DND-41 (cell line): ENCODE measurements around the gene ITPRIPL2.

Source experiments
- ATAC-seq: fragments of 200-7000 bp; cut with Tn5 transposase; 3 replicates; pipeline ENCODE4 v1.9.1; 2021; ENCODE audit warnings: low read depth; ENCODE audit not compliant: insufficient read depth
- DNase-seq: peaks from one replicate; pipeline ENCODE4 v3.0.0-alpha.2; 2020
- H2AFZ ChIP-seq: 2 replicates; pipeline ENCODE4 v1.6.0; 2012; ENCODE audit warnings: low read depth, low read length
- H3K27ac ChIP-seq: 2 replicates; pipeline ENCODE4 v1.5.1; 2012; ENCODE audit warnings: low read length, inconsistent platforms
- H3K27me3 ChIP-seq: fragments of 200-600 bp; sonication (generic); 2 replicates; pipeline ENCODE4 v1.6.0; 2012; ENCODE audit warnings: low read length, mild to moderate bottlenecking, inconsistent platforms; ENCODE audit not compliant: insufficient read depth, poor library complexity
- H3K36me3 ChIP-seq: 2 replicates; pipeline ENCODE4 v1.5.1; 2012; ENCODE audit warnings: low read length, inconsistent platforms; ENCODE audit not compliant: insufficient read depth
- H3K4me1 ChIP-seq: 2 replicates; pipeline ENCODE4 v1.5.1; 2012; ENCODE audit warnings: mild to moderate bottlenecking, low read length; ENCODE audit not compliant: insufficient read depth
- H3K4me2 ChIP-seq: 2 replicates; pipeline ENCODE4 v1.6.0; 2012; ENCODE audit warnings: mild to moderate bottlenecking, moderate library complexity, low read length, inconsistent platforms; ENCODE audit not compliant: insufficient read depth
- H3K4me3 ChIP-seq, 2 experiments: fragments of 200-600 bp in 1 of 2; shearing (Covaris generic) in 1 of 2; 2 replicates each; pipeline ENCODE4 v1.5.1; 2012 to 2016; ENCODE audit warnings: inconsistent platforms in 2 of 2, low read length in 2 of 2, mild to moderate bottlenecking in 2 of 2, low read depth in 1 of 2, moderate library complexity in 1 of 2
- H3K79me2 ChIP-seq: 2 replicates; pipeline ENCODE4 v1.6.0; 2012; ENCODE audit warnings: low read length, inconsistent platforms; ENCODE audit not compliant: insufficient read depth
- H3K9ac ChIP-seq: 2 replicates; pipeline ENCODE4 v1.6.0; 2012; ENCODE audit warnings: low read depth, mild to moderate bottlenecking, inconsistent platforms, low read length, moderate library complexity
- H3K9me3 ChIP-seq: 2 replicates; pipeline ENCODE4 v1.5.1; 2012; ENCODE audit warnings: low read length, moderate library complexity, mild to moderate bottlenecking, inconsistent platforms; ENCODE audit not compliant: insufficient read depth, severe bottlenecking
- H4K20me1 ChIP-seq: 2 replicates; pipeline ENCODE4 v1.6.0; 2012; ENCODE audit warnings: low read length; ENCODE audit not compliant: insufficient read depth
- CTCF ChIP-seq: IDR thresholded peaks from 2 replicates; pipeline ENCODE4 v1.5.1; 2012; ENCODE audit warnings: borderline replicate concordance, low read length, moderate library complexity, mild to moderate bottlenecking; ENCODE audit not compliant: poor library complexity, severe bottlenecking; ENCODE audit errors: extremely low read depth
- EZH2 ChIP-seq: IDR thresholded peaks from 3 replicates; pipeline ENCODE4 v1.6.1; 2012; ENCODE audit warnings: borderline replicate concordance, low read depth, mild to moderate bottlenecking, moderate library complexity, low read length, inconsistent platforms; ENCODE audit not compliant: severe bottlenecking

The ITPRIPL2 gene

GRCh38 chr16:19105891-19106624, 7.7 kb upstream of the ITPRIPL2 start:
- Histone ChIP-seq H3K36me3 (no peaks in the 10 kb centered on the region), H3K9ac (no peak overlapping the region), H2AFZ (no peak overlapping the region), H3K79me2 (no peaks in the 10 kb centered on the region), H3K4me2 (no peak overlapping the region), H3K27ac (no peak overlapping the region), H3K4me1 (no peaks in the 10 kb centered on the region), H3K9me3 (no peaks in the 10 kb centered on the region), H4K20me1 (no peaks in the 10 kb centered on the region), H3K4me3 (no peak overlapping the region), H3K27me3 (no peaks in the 10 kb centered on the region)
- TF ChIP-seq EZH2 (no peak), CTCF (no peak)
- DNase-seq (no peak), ATAC-seq (no peak)

DNA sequence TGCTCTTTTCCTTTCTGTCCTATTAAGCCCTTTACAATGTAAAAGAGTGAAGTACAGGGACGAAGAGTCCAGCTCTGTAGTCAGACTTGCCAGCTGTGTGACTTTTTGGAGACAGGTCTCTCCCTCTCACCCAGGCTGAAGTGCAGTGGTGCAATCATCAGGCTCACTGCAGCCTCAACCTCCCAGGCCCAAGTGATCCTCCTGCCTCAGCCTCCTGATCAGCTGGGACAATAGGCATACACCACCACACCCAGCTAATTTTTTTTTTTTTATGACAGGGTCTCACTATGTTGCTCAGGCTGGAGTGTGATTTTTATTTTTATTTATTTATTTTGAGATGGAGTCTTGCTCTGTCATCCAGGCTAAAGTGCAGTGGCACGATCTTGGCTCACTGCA, 7.1 kb upstream of the ITPRIPL2 start:
- ATAC-seq (no peak), DNase-seq (no peak)
- Histone ChIP-seq H3K36me3 (no peaks in the 10 kb centered on the region), H2AFZ (no peak overlapping the region), H3K4me3 (no peak overlapping the region), H3K9ac (no peak overlapping the region), H3K79me2 (no peaks in the 10 kb centered on the region), H4K20me1 (no peaks in the 10 kb centered on the region), H3K4me2 (no peak overlapping the region), H3K27me3 (no peaks in the 10 kb centered on the region), H3K9me3 (no peaks in the 10 kb centered on the region), H3K4me1 (no peaks in the 10 kb centered on the region), H3K27ac (no peak overlapping the region)
- TF ChIP-seq CTCF (no peak), EZH2 (no peak)

GRCh38 chr16:19108409-19109287, 5.1 kb upstream of the ITPRIPL2 start:
- Histone ChIP-seq H3K36me3 (no peaks in the 10 kb centered on the region), H3K4me3 (no peak overlapping the region), H3K79me2 (no peaks in the 10 kb centered on the region), H4K20me1 (no peaks in the 10 kb centered on the region), H3K9me3 (no peaks in the 10 kb centered on the region), H3K27ac (no peak overlapping the region), H3K4me2 (no peak overlapping the region), H3K27me3 (no peaks in the 10 kb centered on the region), H3K9ac (no peak overlapping the region), H2AFZ (no peak overlapping the region), H3K4me1 (no peaks in the 10 kb centered on the region)
- DNase-seq (no peak), ATAC-seq (no peak)
- TF ChIP-seq EZH2 = no peak

DNA sequence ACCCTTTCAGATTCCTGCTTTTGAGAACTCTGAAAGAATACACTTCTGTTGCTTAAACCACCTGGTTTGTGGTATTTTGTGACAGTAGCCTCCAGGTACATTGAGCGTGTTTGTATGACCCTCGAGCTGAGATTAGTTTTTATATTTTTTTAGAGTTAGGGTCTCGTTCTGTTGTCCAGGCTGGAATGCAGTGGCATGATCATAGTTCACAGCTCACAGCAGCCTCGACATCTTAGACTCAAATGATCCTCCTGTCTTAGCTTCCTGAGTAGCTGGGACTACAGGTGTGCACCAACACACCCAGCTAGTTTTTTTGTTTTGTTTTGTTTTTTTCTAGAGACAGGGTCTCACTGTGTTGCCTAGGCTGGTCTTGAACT, 4.5 kb upstream of the ITPRIPL2 start:
- H3K9ac ChIP-seq = no peak overlapping the region
- H4K20me1 ChIP-seq = no peaks in the 10 kb centered on the region
- no peaks in the 10 kb centered on the region for H3K27me3 ChIP-seq
- no peaks in the 10 kb centered on the region for H3K36me3 ChIP-seq
- no peak overlapping the region for H3K4me3 ChIP-seq
- H3K27ac ChIP-seq = no peak overlapping the region
- DNase-seq (no peak), ATAC-seq (no peak)
- no peak overlapping the region for H3K4me2 ChIP-seq
- no peaks in the 10 kb centered on the region for H3K4me1 ChIP-seq
- H3K79me2 ChIP-seq = no peaks in the 10 kb centered on the region
- H2AFZ ChIP-seq = no peak overlapping the region
- TF ChIP-seq CTCF (no peak), EZH2 (no peak)
- H3K9me3 ChIP-seq = no peaks in the 10 kb centered on the region
